ENCODE results near the gene LVRN.
"Not testable (repeated sequence)": the region's sequence is repeated elsewhere in the genome, so short reads cannot be mapped to it uniquely, and the experiment has no call there.

Gene LVRN

GRCh38 chr5:115962239-115962564 is at the start of gene LVRN:
LVRN (plus strand) TSS chr5:115962475; CDS start chr5:115962618, 143 bp downstream.
- DNase-seq: no peak

DNA sequence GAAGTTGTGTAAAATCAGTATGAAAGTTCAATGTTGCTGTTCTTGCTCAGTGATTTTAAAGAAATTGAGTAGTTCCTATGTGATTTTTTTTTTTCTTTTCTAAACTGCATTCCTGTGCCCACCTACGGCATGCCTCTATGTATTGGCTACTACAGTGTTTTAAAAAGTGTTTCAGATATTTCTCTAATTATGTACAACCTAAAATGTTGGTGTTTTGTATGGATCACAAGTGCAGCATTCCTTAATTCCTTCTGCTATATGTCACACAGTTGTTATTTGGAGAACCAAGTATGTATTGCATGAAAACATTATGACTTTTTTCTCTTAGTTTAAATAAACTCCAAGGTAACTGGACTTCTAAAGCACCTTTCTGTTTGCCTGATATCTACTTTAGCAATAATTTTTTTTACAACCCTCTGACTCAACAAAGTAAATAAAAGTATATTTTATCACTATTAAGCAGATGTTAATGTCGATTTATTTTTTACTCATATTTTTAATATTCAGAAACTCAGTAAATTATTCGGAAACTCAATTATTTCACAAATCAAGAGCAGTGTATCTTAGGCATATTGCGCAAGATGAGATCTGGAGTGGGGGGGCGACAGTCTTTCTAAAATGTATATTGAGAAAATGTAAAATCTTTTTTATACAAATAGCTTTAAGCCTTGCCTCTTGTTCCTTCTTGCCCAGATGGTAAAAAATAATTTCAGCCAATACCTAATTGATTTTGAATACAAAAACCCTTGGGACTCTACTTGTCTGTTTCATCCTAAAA is 48.5 kb upstream of the LVRN start:
- not testable (repeated sequence) for DNase-seq

DNA sequence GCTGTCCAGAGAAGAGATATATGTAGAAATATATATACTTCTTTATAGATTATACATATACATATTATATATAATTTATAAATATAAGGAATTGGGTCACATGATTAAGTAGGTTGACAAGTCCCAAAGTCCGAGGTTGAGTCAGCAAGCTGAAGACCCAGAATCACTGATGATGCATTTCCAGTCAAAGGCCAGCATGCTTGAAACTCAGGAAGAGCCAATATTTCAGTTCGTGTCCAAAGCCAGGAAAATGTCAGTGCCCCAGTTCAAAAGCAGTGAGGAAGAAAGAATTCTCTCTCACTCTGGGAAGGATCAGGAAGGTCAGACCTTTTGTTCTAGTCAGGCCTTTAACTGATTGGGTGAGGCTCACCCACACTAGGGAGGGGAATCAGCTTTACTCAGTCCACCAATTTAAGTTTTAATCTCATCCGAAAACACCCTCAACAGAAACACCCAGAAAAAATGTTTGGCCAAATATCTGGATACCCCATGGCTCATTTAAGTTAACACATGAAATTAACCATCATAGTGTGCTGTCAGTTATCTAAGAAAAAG is 42.0 kb upstream of the LVRN start:
- no peak for DNase-seq

GRCh38 chr5:115928578-115929407 is 33.5 kb upstream of the LVRN start:
- DNase-seq: not testable (repeated sequence)

DNA sequence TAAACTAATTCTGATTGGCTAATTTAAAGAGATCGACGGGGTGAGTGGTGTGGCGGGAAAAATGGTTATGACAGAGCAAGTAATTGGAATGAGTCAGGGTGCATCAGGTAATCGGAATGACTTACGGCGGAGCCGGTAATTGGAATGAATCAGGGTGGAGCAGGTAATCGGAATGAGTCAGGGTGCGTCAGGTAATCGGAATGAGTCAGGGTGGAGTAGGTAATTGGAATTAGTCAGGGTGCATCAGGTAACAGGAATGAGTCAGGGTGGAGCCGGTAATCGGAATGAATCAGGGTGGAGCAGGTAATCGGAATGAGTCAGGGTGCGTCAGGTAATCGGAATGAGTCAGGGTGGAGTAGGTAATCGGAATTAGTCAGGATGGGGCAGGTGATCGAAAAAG is 32.1 kb upstream of the LVRN start:
- DNase-seq: not testable (repeated sequence)

- DNase-seq: no peak
These were observed 31.5 kb upstream of the LVRN start for GRCh38 chr5:115930630-115931337.

DNA sequence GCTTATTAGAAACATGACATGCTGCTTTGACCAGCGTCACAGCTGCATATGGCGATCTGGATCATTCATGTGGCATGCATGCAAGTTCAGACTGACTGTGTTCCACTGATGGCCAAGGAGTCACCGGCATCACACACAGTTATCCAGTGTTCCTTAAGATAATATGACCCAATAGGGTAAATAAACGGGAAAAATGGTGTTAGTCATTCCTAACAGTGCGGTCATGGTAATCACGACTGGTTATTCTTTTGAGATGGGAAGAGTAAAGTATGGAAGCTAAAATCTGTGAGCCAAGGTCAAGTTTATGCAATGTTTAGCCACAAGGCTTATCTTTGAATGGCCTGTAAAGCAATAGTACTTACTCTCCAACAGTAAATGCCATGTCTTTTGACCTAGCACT is 29.3 kb upstream of the LVRN start:
- DNase-seq: no peak

DNA sequence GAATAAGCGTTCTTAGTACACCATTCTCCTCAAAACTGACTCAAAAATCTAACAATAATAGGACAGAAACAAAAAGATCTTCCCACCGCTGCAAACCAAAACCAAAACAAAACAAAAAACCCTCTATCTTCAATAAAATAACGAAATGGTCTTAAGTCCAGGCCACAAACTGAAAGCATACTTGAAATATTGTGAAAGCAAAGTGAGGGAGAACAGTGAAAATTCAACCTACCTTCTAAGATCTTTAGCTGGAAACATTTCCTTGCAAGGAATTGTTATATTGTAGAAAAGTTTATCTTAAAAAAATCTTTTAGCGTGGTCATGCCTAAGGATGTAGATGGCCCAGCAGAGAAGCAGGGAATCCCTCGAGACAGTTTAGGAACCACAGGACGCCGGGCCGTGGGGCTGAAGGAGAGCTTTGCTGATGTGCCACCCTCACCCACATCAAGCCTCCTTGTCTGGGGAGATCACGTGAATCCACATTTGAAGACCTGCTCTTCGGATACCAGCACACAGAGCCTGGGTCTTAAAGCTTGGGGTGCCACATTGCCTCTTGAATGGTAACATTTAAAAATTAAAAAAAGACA is 27.8 kb upstream of the LVRN start:
- no peak for DNase-seq

DNA sequence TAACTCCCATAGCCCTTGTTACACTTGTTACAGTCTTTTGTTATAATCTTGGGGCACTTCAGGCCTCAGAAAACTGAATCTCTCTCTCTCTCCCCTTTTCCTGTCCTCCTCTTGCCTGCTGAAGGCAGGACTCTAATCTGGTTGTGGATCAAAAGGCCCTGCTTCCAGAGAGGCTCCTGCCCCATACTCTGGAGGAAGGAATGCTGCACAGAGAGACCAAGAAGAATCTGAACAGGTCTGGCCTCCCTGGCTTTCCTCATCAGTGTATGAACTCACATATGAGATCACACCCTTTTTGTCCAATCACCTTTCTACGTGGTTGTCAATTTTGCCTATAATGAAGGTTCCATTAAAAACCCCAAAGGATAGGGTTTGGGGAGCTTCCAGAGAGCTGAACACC is 26.2 kb upstream of the LVRN start:
- DNase-seq: no peak

DNA sequence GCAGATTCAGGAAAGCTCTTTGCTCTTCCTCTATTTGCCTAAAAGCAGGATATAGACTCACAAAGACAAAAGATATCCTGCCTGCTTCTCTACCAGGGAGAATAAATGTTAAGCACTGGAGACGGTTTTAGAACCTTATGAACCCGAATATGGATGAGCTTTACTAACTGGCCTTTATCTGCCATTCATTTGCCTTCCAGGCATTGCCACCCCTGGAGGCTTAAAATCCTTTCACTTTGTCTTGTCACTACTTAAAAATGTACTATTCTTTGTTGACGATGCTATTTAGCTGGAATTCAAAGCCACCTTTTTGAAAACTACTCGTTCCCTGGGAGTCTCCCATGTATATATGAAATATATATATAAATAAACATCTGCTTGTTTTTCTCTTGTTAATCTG is 23.2 kb upstream of the LVRN start:
- DNase-seq: no peak

- DNase-seq: no peak
These were observed 22.0 kb upstream of the LVRN start for GRCh38 chr5:115940080-115940810.

DNA sequence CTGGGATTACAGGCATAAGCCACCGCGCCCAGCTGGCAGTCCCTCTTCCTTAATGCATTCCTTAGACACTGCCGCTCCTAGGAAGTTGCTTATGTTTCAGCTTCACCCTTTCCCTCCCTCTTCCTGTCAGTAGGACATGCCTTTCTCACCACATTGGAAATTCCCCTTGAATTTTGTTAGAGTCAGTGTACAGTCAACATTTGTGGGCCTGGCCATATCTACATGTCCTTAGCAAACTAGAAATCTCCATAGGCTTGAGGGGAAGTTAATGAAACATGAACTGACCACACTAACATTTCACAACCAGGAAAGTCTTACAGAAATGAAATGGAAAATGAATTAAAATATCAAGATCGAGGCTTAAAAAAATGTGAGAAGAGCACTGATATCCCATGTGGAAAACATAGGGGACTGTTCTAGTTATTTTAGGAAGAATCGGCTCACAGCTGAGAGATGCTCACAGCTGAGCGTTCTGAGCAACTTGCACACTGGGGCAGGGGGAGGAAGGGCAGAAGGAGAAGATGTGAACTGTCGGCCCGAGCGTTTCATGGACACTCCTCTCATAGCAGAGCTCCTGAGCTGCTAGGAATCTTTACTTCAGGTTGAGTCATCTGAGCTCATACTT is 21.1 kb upstream of the LVRN start:
- DNase-seq: no peak

GRCh38 chr5:115944501-115944900 is 17.8 kb upstream of the LVRN start:
- DNase-seq: no peak

GRCh38 chr5:115946655-115947054 is 15.6 kb upstream of the LVRN start:
- DNase-seq: no peak

GRCh38 chr5:115947260-115947659 is 15.0 kb upstream of the LVRN start:
- DNase-seq: no peak

- no peak for DNase-seq
These were observed 14.2 kb upstream of the LVRN start for GRCh38 chr5:115948091-115948534.

DNA sequence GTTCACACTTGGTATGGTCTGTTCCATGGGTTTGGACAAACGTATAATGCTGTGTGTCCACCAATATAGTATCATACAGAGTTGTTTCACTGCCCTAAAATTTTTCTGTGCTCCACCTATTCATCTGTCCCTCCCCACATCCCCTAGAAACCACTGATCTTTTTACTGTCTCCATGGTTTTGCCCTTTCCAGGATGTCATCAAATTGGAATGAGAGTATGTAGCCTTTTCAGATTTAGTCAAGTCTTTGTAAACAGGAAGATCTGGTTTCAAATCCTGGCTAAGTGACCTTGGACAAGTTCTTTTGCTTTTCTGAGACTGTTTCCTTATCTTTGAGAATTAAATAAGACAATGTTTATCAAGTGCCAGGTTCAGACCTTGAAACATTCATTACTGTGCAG is 13.2 kb upstream of the LVRN start:
- no peak for DNase-seq

DNA sequence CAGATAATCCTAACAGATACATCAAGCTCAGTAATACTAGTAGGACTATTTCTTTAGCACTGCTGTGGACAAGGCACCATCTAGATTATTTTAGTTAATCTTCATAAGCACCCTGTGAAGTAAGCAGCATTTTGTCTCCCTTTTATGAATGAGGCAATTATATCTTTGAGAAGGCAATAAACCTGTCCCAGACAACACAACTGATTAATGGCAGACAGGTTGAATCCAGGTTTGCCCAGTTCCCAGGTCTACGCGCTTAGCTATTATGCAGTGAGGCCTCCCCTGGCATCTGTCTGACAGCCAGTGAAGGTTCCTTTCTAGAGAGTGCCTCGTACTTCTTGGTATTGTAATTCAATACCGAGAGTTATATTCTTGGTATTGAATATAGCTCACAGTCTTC is 9.7 kb upstream of the LVRN start:
- DNase-seq: no peak

- DNase-seq: no peak
These were observed 8.1 kb upstream of the LVRN start for GRCh38 chr5:115954144-115954543.

DNA sequence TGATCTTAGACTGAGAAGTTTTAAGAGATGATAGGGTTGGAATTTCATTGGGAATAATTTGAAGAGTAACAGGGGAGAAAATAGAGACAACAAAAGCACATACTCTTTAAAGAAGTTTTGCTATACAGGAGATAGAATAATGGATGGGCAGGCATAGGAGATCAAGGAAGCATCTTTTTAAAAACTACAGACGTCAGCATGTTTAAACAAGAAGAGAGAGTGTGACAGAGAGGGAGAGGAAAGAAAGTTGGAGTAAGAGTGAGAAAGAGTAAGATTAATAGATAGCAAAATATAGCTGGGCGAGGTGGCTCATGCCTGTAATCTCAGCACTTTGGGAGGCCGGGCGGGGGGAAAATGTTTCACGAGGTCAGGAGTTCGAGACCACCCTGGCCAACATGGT is 5.3 kb upstream of the LVRN start:
- no peak for DNase-seq

DNA sequence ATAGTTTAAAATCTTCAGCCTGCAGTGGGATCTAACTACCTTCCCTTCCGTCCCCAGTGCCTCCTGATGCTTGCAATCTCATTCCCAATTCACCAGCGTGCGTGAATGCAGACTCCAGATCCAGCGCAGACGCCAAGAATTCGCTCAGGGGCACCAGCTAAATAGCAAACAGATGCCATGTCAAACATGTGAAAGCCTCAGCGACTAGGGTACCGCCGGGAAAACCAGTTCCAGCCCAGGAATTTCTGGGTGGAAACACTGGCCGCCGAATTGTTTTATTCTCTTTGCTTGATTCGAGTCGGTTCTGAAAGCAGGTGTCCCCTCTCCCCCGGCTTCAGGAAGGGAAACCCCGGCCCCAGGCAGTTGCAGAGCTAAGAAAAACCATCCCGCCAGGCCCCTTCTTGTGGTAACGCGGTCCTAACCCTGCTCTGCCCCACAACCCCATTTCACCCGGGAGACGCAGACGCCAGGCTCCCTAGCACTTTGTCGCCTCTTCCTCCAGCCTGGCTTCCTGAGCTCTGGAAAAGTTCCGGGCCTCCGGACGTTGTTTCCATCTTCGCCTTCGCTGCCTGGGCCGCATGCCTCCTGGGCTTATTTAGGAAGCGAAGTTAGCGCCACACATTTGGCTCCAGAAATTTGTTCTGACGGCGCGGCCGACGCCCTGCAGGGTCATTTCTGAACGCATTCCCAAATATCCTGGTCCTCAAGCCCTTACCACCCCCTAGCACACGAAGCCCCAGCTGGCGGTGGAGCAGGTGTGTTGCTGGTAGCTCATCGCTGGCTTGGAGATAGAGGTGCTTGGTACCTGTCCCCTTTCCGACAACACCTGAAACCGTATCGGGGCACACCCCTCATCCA is 665 bp upstream of the LVRN start:
- no peak for DNase-seq
